Skeletal muscle cell (primary cell): ENCODE measurements around the gene GRK3.
"Not testable (repeated sequence)": the region's sequence is repeated elsewhere in the genome, so short reads cannot be mapped to it uniquely, and the experiment has no call there.

Experiments used
- DNase-seq: peaks from one replicate; pipeline ENCODE4 v3.0.0-alpha.2; 2010; ENCODE audit warnings: low read depth
- H3K4me3 ChIP-seq: 2 replicates; pipeline ENCODE4 v1.5.1; 2011; ENCODE audit warnings: low read depth, mild to moderate bottlenecking, control low read depth, low read length, moderate library complexity

The GRK3 gene

GRCh38 chr22:25546751-25547150 lies 17.7 kb upstream of the GRK3 start:
- DNase-seq = no peak
- H3K4me3 ChIP-seq = no peak overlapping the region

DNA sequence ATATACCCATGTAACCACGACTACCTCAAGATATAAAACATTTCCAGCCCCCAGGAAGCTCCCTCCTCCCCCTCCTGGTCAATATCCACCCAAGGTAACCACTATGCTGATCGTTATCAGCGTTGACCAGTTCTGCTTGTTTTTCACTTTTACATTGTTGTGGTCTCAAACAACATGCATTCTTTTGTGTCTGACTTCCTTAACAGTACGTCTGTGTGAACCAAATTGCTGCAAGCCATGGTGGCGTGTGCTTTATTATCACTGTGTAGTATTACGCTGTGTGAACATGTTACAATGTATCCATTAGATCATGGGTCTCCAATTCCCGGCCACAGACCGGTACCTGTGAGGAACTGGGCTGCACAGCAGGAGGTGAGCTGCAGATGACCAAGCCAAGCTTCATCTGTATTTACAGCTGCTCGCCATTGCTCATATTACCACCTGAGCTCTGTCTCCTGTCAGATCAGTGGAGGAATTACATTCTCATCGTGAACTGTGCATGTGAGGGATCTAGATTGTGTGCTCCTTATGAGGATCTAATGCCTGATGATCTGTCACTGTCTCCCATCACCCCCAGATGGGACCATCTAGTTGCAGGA lies 15.5 kb upstream of the GRK3 start:
- DNase-seq = no peak
- H3K4me3 ChIP-seq = no peak overlapping the region

- no peak for DNase-seq
- H3K4me3 ChIP-seq = no peak overlapping the region
Measured at GRCh38 chr22:25551396-25551795, 13.1 kb upstream of the GRK3 start.

- DNase-seq, H3K4me3 ChIP-seq: not testable (repeated sequence)
Measured at GRCh38 chr22:25552405-25552804, 12.1 kb upstream of the GRK3 start.

DNA sequence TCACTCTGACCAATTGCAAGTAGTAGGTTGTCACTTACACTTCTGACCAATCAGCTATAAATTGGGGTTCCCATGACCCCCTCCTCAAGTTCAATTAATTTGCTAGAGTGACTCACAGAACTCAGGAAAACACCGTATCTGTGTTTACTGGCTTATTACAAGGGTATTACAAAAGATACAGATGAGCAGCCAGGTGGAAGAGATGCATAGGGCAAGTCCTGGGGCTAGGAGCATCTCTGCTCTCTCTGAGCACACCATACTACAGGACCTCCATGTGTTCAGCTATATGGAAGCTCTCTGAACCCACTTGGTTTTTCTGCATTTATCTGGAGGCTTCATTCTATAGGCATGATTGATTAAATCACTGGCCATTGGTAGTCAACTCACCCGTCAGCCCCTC lies 11.3 kb upstream of the GRK3 start:
- DNase-seq = no peak
- no peak overlapping the region for H3K4me3 ChIP-seq

DNA sequence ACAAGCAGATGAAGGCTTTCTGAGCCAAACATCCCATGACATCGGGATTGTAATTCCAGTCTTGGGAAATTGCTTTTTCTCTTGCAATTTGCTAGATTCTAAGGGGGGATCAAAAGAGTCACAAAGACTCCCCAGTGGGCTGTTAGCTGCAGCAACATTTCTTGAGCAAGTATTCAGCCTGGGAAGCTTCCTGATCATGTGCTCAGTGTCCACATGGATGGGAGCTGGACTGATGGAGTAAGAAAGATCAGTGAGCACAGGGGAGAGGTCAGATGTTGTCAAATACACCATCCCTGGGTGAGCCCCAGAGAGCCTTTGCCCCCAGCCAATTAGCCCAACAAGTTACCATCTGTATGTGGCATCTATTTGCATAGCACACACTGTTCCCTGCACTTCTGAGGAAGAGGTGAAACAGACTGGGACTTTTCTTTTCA lies 10.2 kb upstream of the GRK3 start:
- no peak for DNase-seq
- no peak overlapping the region for H3K4me3 ChIP-seq

- no peak overlapping the region for H3K4me3 ChIP-seq
- no peak for DNase-seq
Measured at GRCh38 chr22:25554689-25555088, 9.8 kb upstream of the GRK3 start.

DNA sequence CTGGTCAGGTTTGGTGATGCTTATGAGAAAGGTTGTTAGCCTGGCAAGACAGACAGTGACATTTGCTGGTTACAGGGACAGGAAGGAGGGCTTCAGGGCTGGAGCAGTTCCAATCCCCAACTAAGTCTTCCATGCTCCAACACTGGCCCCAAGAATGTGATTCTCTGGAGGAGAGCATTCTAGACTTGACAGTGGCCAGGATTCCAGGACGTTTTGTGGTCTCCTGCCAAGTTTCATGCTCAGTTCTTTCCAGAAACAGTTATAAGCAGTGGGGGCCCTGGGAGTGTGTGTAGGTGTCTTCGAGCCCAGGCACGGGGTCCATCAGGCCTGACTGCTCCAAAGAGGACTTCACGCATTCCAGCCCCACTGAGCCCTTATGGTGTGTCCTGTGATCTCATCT lies 8.9 kb upstream of the GRK3 start:
- no peak for DNase-seq
- no peak overlapping the region for H3K4me3 ChIP-seq

DNA sequence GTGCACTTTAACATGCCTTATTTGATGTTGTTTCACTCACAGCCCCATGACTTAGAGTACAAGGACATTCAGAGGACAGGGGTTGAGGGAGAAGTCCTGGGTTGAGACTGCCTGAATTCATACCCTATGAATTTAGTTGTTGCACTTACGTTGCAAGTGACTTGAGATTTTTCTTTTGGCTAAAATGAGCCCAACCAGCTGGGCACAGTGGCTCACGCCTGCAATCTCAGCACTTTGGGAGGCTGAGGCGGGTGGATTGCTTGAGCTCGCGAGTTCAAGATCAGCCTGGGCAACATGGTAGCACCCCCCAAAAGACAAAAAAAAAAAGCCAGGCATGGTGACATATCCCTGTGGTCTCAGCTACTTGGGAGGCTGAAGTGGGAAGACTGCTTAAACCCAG lies 7.3 kb upstream of the GRK3 start:
- no peak for DNase-seq
- no peak overlapping the region for H3K4me3 ChIP-seq

DNA sequence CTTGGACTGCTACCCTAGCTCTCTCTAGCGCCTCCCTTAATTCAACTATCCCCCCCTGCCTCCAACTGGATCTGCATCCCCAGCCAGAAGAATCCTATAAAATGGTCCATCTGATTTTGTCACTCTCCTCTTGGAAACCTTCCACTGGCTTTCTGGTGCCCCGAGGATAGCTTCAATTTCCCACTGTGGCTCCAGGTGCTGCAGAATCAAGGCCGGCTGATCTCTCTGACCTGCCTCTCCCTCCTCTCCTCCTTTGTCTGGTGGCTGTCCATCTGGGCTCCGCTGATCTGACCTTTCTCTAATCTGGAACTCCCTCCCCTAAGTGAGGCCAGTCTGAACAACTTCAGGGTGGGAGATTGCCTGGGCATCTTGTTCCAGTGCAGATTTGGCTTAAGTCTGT lies 6.1 kb upstream of the GRK3 start:
- no peak overlapping the region for H3K4me3 ChIP-seq
- DNase-seq = no peak

DNA sequence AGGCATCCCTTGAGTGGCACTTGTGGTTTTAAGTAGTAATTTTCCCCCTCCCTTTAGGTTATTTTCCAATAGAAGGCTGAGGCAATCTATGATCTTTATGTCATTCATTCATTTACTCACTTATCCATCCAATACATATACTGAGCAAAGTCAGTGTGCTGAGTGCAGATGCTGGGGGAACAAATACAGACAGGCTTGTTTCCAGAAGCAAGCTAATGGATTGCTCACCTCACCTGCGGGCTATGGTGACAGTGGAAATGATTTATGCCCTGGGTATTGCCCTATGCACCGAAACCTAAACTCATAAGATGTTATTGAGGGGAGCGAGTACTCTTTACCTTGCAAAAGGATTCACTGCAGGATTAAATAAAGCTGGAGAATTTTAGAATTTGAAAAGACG lies 4.6 kb upstream of the GRK3 start:
- DNase-seq, H3K4me3 ChIP-seq: not testable (repeated sequence)

DNA sequence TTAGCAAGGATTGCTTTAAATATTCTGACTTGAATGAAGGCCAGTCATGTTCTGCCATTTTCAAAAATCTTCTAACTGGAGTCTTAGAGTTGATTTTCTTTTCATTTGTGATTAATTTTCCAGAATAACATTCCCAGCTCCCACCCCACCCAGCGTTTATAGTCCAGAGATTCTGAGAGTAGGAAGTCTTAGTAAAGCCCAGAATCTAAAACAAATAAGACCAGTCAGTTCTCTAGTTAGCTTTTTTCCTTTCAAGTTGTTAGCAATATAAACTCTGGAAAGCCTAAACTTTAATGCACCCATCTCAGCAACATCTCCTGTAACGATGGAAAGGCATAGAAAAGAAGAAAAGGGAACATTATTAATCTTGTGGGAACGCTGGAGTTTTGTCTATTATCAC lies 3.3 kb upstream of the GRK3 start:
- not testable (repeated sequence) for DNase-seq, H3K4me3 ChIP-seq

GRCh38 chr22:25561927-25562326 lies 2.5 kb upstream of the GRK3 start:
- H3K4me3 ChIP-seq, DNase-seq: not testable (repeated sequence)

- DNase-seq, H3K4me3 ChIP-seq: not testable (repeated sequence)
Measured at GRCh38 chr22:25562966-25563760, 1.3 kb upstream of the GRK3 start.

- H3K4me3 ChIP-seq = peak overlapping the region; percentile 48
- no peak for DNase-seq
Measured at GRCh38 chr22:25563761-25564319, 635 bp upstream of the GRK3 start.

DNA sequence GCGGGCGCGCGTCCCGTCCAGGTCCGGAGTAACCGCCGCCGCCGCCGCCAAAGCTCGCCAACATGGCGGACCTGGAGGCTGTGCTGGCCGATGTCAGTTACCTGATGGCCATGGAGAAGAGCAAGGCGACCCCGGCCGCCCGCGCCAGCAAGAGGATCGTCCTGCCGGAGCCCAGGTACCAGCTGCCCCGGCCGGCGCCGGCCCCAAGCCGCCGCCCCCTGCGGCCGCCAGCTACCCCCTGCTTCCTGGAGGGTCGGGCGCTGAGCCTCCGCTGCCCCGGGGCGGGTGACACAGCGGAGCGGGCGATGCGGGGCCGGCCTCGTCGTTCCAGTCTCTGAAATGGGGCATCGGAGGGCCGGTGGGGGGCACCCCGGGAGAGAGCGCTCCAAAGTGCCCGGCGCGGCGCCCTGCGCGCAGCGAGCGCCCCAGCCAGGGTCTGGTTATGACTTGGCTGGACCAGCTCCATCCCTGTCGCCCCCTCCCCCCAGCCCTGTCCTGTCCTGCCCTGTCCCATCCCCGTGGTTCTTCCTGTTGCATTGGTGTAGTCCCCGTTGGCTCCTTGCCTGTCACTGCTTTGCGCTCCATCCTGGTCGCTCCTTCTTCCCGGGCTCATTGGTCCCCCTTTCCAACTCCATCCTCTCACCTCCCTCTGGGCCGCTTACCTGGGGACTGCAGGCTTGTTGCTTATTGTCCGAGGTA lies 653 bp downstream of the GRK3 start:
- DNase-seq = no peak
- H3K4me3 ChIP-seq = peak overlapping the region; percentile 56

DNA sequence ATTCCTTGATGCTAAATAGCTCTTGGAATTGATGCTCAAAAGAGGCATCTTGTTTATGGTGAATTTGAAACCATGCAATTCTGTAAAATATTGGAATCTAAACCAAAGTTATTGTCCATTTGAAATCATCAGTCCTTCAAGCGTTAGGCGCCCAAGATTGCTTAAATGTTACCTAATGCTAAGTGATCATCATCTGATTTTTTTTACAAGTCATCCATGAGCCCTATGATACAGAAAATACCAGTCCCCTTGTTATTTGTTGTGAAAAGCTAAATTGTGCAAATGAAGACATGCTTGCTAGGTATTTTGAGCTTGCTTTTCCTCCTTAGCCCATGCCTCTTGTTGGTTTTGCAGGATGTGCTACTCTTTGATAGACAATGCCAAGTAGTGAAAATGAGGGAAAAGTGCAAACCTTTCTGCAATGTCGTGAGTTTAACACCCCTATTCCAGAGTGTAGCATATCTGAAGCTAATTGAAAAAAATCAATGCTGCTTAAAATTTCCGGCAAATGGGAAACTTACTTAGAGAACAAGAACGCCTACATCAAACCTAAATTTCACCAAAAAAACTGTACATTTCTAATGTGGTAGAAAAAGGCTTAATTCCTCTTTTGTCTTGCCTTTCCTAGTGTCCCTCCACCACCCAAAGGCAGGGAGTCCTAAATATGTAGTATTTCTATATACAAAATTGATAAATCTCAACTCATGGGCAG lies 1.9 kb downstream of the GRK3 start:
- H3K4me3 ChIP-seq = no peak overlapping the region
- no peak for DNase-seq

GRCh38 chr22:25566898-25567235 lies 2.4 kb downstream of the GRK3 start:
- no peak overlapping the region for H3K4me3 ChIP-seq
- DNase-seq = no peak

DNA sequence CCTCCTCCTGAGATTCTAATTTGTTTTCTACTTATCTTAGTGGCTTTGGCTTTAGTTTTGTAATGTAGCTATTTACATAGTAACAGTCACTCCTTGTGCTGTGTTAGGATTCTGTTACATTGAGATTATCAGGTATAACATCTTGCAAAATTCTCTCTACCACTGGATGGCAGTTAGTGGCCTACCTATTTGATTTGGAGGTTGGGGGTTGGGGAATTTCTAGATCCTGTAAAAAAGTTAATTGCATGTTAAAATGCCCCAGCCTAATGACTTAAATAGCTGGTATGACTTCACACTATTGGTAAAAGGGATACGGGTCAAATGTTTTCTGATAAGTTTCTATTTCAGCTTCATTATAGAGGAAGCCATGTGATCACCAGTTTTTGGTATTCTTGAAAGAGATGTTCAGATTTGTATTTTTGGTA lies 2.8 kb downstream of the GRK3 start:
- H3K4me3 ChIP-seq = no peak overlapping the region
- no peak for DNase-seq

DNA sequence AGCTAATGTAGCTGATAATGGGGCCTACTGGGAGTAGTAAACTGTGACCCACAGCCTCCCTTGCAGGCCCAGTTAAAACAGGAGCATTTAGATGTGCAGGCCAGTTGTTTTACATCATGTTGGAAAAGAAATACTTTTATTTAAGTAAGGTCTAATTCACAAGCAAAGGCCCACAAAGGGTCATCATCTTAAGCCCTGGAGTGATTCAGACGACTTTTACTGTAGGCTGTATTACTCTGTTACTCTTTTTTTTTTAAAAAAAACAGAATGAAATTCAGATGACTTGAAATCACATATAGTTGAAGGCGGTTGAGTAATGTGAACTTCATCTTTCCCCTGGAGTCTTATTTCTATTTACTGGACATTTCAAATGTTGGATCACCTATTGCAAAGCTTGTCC lies 3.6 kb downstream of the GRK3 start:
- not testable (repeated sequence) for H3K4me3 ChIP-seq, DNase-seq
